GM13976 (cell line): ENCODE data around the gene SCGB1A1.
A peak's percentile ranks its signal among the peaks of the same experiment; 100 is the strongest.
"Not testable (repeated sequence)": the region's sequence is repeated elsewhere in the genome, so short reads cannot be mapped to it uniquely, and the experiment has no call there.

Experiments
- DNase-seq: peaks from one replicate; pipeline ENCODE4 v3.0.0; 2012; ENCODE audit warnings: low spot score
- in situ Hi-C: fragments of 300-500 bp; cut with MboI; formaldehyde crosslinking; loops from one replicate; pipeline ENCODE4 v1.12.0; 2022; ENCODE audit warnings: low sequenced_read_pairs, mixed read lengths, inconsistent platforms; ENCODE audit not compliant: unreplicated experiment
- TF ChIP-seq, protein P1 (sequence below): IDR thresholded peaks from 2 replicates; pipeline ENCODE4 v1.5.1; 2012; ENCODE audit warnings: borderline replicate concordance, mild to moderate bottlenecking; ENCODE audit not compliant: insufficient read depth; ENCODE audit errors: extremely low read depth, missing control alignments, control extremely low read depth

SCGB1A1 gene

DNA sequence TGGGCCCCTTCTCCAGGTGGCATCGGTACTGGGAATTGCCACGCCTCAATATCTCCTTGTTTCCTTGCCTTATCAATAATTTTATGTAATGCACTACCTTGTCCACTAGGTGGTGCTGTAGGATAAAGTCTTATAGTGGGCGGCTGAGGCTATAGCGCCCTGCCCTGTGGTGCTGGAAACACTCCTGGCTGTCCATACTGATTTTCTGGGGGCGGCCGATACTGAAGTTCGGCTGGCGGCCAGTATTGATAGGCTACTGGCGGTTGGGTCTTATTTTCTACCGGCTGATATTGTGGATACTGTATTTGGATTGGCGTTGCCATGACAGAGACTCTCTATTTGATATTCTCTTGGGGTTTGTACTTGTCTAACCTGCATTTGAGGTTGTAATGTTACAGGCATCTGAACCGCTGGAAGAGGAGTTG is 38.0 kb upstream of the SCGB1A1 start:
- DNase-seq = peak; percentile 60
- in situ Hi-C loops = loop anchor here (25.0 kb wide), 1 partner anchor 481 kb away; no protein-coding TSS in a partner anchor
- TF ChIP-seq, protein P1, sequence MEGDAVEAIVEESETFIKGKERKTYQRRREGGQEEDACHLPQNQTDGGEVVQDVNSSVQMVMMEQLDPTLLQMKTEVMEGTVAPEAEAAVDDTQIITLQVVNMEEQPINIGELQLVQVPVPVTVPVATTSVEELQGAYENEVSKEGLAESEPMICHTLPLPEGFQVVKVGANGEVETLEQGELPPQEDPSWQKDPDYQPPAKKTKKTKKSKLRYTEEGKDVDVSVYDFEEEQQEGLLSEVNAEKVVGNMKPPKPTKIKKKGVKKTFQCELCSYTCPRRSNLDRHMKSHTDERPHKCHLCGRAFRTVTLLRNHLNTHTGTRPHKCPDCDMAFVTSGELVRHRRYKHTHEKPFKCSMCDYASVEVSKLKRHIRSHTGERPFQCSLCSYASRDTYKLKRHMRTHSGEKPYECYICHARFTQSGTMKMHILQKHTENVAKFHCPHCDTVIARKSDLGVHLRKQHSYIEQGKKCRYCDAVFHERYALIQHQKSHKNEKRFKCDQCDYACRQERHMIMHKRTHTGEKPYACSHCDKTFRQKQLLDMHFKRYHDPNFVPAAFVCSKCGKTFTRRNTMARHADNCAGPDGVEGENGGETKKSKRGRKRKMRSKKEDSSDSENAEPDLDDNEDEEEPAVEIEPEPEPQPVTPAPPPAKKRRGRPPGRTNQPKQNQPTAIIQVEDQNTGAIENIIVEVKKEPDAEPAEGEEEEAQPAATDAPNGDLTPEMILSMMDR = peak; percentile 80

DNA sequence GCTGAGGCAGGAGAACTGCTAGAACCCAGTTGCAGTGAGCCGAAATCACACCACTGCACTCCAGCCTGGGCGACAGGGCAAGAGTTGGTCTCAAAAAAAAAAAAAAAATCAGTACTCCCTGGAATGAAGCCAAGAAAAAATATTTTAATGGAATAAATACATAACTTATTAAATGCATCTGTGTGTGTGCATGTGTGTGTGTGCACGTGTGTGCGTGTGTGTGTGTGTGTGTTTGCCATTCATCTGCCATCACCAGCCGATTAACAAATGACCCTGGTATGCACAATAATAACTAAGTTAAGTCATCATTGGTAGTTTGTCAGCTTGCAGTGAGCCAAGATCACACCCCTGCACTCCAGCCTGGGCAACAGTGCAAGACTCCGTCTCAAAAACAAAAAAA is 35.0 kb upstream of the SCGB1A1 start:
- TF ChIP-seq, protein P1 = no peak
- in situ Hi-C loops = loop anchor here (25.0 kb wide), 1 partner anchor 478 kb away; no protein-coding TSS in a partner anchor
- no peak for DNase-seq

DNA sequence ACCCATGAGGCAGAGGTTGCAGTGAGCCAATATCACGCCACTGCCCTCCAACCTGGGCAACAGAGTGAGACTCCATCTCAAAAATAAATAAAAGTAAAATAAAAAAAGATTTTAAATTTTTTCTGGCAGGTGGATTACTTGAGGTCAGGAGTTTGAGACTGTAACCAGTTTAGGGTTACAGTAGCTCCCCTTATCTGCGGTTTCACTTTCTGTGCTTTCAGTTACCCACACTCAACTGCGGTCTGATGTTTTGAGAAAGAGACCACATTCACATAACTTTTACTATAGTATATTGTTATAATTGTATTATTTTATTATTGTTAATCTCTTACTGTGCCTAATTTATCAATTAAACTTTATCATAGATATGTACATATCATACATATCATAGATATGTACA is 32.8 kb upstream of the SCGB1A1 start:
- in situ Hi-C loops = loop anchor here (25.0 kb wide), 1 partner anchor 476 kb away; no protein-coding TSS in a partner anchor

DNA sequence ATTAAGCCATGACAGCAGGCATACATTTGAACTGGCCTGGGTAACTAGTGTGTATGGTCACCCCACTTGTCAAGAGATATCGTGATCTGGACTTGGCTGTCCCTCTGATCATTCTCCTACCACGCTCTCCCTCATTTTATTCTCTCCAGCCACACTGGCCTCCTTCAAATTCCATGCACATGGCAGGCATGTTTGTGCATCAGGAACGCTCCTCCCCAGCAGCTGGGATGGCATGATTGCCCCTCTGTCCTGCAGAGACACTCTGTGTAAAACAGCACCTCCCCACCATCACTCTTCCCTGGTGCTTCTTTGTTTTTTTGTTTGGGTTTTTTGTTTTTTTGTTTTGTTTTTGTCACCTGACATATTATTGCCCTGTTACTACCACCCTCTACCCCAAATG is 31.5 kb upstream of the SCGB1A1 start:
- in situ Hi-C loops = loop anchor here (25.0 kb wide), 1 partner anchor 475 kb away; no protein-coding TSS in a partner anchor
- no peak for DNase-seq
- TF ChIP-seq, protein P1 = no peak

More for the DNA sequence above, 32.8 kb upstream of the SCGB1A1 start:
- DNase-seq = not testable (repeated sequence)

DNA sequence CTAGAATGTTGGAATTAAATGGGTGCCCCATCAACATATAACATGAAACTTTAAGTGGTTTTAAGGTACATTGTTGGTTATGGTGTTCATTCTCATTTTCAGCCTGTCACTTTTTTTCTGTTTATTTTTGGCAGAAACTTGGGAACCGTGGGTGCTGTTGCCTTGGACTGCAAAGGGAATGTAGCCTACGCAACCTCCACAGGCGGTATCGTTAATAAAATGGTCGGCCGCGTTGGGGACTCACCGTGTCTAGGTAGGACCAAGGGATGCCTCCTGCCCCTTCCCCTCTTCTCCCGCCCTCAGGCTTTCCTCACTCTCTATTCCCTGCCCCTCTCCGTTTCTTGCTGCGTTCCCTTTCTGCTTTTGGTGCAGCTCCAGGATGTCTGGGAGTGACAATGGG is 29.8 kb upstream of the SCGB1A1 start:
- TF ChIP-seq, protein P1 = no peak
- DNase-seq = no peak
- in situ Hi-C loops = loop anchor here (25.0 kb wide), 1 partner anchor 473 kb away; no protein-coding TSS in a partner anchor

DNA sequence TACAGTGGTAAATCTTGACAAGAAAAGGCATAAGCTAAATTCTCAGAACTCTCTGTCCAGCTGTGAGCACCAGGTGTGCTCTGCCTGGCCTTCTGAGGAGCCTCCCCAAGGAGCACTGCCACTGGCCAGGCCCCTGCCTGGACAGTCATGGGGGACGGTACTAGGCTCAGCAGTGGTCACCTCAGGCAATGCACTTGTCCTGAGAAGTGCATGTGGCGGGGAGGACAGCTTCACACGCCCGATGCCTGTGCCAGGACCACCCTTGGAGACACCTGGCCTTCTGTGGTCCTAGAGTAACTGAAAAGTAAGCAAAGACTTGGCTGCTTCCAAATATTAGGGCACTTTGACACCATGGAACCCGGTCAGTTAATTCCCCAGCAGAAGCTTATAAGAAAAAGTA is 28.6 kb upstream of the SCGB1A1 start:
- DNase-seq = no peak
- TF ChIP-seq, protein P1 = no peak
- in situ Hi-C loops = loop anchor here (25.0 kb wide), 1 partner anchor 472 kb away; no protein-coding TSS in a partner anchor

DNA sequence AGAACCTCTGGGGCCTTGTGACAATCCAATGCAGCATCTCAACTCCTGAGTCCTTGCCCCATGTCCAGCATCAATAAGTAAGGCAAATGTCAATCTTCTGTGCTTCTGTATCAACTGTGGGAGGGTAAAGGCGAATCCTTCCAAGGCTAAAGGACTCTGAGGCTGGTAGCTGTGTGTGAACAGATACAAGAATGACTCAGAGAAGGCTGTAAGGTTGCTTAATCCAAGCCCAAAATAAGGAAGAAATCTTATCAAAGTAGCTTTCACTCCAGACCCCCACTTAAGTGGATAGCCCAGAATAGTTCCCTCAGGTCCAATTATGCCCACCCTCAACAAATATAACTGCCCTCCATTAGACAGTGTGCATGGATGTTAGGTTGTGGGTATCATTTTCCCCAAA is 28.1 kb upstream of the SCGB1A1 start:
- in situ Hi-C loops = loop anchor here (25.0 kb wide), 1 partner anchor 472 kb away; no protein-coding TSS in a partner anchor
- TF ChIP-seq, protein P1 = no peak
- no peak for DNase-seq
